Activated CD4-positive, alpha-beta T cell treated with anti-CD3 and anti-CD28 coated beads, Interleukin-2, Interleukin-4, amounts not matched to agents 100 ng/mL and 50 ng/mL, durations not matched to agents 16 hours and 8 hours (primary cell): ENCODE results near the gene TECTB.

Experiments
- DNase-seq: peaks from one replicate; pipeline ENCODE4 v3.0.0-alpha.2; 2020; ENCODE audit warnings: low spot score

The TECTB gene

GRCh38 chr10:112274831-112275230 is 8.4 kb upstream of the TECTB start:
- no peak for DNase-seq

GRCh38 chr10:112275512-112276245 is 7.5 kb upstream of the TECTB start:
- DNase-seq, result no peak

- no peak for DNase-seq
These were observed 4.3 kb upstream of the TECTB start for GRCh38 chr10:112278871-112279270.

DNA sequence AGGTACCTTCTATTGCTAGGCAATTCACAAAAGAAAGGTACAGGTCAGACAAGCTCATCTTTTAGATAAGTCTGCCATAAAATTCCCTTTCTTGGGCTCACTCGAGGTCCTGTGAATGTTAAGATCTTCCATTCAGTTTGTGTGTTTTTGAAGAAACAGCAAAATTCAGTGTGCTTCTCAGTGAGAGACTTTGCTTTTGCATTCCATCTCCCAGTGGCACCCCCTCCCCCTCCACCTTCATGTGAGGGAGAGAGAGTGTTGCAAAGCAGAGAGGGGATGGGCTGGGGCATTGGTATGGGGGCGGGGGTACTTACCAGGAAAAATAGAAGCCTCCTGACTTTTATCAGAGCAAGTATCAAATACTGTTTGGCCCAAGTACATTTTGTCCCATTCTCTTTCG is 3.8 kb upstream of the TECTB start:
- no peak for DNase-seq

- no peak for DNase-seq
These were observed 2.8 kb upstream of the TECTB start for GRCh38 chr10:112280205-112280921.

- DNase-seq, result no peak
These were observed 1.1 kb upstream of the TECTB start for GRCh38 chr10:112282086-112282485.

GRCh38 chr10:112286837-112287818 is 3.9 kb downstream of the TECTB start:
- no peak for DNase-seq

DNA sequence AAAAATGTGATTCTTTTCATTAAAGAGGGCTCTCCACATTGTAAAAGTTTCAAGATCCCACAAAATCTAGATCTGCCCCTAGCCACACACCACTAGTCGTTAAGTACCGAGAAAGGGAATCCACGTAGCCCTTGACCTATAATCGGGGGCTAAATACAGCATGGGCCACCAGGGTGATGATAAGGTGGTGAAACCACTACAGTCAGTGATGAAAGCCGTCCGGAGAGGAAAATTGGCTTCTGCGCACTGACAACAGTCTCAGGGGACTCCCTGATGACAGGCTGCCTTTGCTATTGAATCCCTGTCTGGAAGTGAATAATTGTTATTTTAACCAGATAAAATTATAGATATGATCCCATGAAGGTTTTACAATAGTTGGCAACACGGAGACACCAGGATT is 4.6 kb downstream of the TECTB start:
- DNase-seq, result no peak

- no peak for DNase-seq
These were observed 5.3 kb downstream of the TECTB start for GRCh38 chr10:112288486-112288885.

DNA sequence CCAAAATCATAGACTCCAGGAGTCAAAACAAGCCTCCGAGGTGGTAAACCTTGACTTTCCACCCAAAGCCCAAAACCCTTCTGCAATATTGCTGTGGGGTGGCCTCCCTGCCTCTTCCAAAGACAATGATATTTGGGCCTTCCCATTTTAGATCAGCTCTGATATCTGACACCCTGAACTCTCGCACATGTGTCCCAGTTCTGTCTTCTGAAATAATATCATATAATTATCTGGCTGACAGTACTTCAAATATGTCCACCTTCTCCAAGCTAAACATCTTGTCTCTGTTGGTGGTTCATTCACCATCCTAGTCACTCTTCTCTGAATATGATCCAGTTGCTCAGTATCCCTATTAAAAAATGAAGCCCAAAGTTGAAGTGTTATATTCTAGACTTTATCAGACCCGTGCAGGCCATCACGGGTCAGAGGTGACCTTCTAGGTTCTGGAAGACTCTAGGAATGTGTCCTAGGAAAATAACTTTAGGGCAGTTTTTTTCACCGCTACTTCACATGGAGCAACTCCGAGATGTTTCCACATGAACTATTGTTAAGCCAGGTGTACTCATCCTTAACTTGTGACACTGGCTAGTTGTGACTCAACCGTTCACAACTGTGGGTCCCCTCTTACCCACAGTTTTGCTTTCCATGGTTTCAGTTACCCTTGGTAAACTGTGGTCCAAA is 6.3 kb downstream of the TECTB start:
- DNase-seq, result no peak

DNA sequence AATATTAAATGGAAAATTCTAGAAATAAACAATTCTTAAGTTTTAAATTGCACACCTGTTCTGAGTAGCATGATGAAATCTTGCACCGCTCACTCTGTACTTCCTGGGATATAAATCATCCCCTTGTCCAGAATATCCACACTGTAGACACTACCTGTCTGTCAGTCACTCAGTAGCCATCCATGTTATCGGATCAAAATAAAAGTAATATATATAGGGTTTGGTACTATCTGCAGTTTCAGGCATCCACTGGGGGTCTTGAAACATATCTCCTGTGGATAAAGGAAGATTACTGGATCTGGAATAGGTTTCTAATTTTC is 6.8 kb downstream of the TECTB start:
- no peak for DNase-seq

DNA sequence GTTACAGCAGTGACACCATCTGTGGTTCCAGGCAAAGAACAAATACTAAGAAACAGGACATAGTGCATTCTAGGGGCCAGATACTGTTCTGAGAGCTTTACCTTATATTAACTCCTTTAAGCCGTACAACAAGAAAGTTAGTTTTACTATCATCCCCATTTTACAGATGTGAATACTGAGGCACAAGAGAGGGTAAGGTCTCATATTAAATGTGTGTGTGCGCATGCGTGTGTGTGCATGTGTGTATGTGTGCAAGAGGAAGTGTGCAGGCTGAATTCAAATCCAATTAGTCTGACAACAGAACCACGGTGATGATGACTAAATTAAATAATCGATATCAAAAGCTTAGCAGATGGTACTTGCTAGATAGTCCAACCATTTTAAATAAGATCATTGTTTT is 11.0 kb downstream of the TECTB start:
- DNase-seq, result no peak

DNA sequence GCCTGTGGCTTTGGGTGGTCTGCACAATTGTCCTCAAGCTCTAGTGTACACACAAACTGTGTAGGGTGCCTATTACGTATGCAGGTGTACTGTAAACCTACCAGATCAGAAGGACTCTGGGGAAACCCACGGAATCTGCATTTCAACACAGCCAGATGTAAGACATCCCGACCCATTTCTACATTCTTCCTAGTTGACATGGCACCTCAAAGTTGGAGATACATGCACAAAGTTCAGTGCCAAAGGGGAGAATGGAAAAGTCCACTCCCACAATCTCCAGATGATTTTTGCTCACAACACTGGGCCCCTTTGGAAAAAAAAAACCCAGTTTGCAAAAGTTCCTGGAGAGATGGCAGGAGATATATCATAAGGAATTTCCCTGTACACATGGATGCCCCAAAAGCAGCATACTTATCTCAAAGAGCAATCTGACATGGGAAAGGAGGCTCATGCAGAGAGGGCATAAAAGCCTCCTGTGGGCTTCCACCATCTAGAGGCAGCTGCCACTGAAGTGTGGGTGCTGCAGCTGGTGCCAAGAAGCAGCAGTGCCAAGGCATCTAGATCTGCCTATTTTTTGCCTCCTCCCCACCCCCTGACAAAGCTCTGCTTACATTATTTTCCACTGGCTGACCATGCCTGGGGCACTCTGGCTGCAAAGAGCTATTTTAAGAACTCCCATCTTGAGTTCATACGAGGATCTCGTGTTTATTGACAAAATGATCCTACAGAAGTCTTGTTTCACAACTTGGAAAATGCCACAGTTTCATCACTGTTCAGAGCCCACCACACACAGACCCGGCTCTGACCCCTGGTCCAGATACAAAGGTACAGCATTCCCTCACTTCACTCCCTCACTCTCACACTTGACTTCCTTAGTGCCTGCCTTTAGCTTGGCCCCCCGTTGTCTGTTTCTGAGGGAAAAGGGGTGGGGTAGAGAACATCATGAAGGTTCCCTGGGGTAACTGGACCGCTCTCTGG is 12.9 kb downstream of the TECTB start:
- DNase-seq, result no peak

GRCh38 chr10:112296908-112297331 is 13.7 kb downstream of the TECTB start:
- no peak for DNase-seq

DNA sequence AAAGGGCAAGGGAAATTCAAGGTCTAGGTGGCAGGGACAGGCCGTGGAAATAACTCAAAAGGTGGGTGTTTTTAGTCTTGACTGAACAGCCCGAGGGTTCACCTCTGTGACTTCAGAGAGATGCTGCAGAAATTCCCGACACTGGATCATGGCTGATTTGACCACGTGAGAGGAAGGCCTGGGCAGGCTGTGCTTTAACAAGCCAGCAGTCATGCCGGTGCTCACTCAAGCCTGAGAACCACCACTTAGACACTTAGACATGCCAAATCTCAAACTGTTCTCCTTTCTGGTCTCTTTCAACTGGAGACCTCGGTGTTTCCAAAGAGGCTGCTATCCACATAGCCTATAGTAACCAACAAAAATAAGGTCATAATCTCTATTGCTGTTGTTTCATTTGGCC is 15.4 kb downstream of the TECTB start:
- DNase-seq, result no peak

- no peak for DNase-seq
These were observed 16.3 kb downstream of the TECTB start for GRCh38 chr10:112299456-112299855.

DNA sequence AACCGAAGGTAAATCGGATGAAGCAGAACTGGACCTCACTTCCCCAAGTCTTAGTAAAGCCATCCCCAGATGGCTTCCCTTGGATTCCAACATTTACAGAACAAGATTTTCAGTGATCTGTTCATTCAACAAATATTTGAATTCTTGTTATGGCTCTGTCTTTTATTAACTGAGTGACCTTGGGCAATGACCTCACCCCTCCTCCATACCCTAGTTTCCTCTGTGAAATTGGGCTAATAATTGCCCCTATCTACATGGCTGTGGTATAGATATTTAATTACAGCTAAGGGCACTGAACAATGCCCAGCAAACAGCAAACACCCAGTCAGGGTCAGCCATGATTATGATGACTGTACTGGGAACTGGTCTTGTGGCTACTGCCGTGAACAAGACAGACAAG is 19.1 kb downstream of the TECTB start:
- DNase-seq, result no peak

GRCh38 chr10:112303528-112303927 is 20.3 kb downstream of the TECTB start:
- DNase-seq, result no peak

- DNase-seq, result no peak
These were observed 21.2 kb downstream of the TECTB start for GRCh38 chr10:112304267-112304859.

DNA sequence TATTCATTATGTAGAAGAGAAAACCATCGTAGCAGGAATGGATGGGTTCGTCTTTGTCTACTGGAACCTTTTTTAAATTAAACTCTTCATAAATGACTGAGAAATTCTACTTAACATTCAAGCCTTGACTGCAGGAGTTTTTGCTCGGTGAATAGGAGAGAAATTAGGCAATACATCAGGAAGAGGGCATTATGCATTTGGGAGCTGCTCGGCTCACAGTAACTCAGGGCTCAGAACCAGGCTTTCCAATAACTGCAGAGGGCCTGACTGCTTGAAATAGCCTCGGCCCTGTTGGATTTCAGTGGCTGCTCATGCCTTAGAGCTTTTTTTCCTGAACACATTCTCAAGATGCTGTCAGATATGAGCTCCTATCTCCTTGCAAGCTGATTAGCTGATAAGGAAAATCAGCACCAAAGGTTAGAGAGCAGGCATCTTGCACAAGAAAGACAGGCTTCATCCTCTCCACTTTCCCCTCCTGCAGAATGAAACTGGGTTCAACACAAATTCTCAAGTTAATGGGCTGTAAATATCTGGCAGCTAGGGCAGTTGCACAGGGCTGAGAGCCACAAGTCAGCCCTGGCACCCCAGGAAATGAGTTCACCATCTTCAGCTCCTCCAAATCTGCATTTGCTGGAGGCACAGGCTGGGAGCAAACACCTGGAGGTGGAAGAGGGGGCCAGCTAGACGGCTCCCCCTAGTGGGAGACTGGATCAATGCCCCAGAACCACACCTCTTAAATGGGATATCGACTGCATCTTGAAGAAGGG is 24.3 kb downstream of the TECTB start:
- peak; percentile 44 for DNase-seq
